ENCODE results near the gene MMP25.

The MMP25 gene, protein sequence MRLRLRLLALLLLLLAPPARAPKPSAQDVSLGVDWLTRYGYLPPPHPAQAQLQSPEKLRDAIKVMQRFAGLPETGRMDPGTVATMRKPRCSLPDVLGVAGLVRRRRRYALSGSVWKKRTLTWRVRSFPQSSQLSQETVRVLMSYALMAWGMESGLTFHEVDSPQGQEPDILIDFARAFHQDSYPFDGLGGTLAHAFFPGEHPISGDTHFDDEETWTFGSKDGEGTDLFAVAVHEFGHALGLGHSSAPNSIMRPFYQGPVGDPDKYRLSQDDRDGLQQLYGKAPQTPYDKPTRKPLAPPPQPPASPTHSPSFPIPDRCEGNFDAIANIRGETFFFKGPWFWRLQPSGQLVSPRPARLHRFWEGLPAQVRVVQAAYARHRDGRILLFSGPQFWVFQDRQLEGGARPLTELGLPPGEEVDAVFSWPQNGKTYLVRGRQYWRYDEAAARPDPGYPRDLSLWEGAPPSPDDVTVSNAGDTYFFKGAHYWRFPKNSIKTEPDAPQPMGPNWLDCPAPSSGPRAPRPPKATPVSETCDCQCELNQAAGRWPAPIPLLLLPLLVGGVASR

GRCh38 chr16:3045758-3046640, at the start of gene MMP25:
Gene MMP25 (plus strand): TSS chr16:3046561. CDS start chr16:3046918, 357 bp downstream.
- DNase-seq (ENCODE audit: low spot score): no peak

DNA sequence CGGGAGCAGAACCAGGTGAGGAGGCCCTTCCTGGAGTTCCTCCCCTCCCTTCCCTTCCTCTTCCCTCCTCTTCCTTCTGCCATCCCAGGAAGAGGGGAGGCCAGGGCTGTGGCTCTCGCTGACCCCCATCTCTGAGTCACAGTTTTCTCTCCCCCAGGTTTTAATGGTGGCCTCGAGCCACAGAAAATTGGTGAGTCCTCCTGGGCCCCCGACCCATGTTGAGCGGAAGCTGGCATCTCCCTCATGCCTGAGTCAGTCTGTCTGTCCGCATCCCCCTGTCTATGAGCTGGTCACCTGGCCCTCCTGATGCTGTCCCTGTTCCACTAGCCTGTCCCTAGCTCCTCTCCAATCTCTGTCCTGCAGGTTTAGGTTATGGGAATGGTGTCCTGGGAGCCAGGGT, 46.4 kb upstream of the MMP25 start:
- DNase-seq (ENCODE audit: low spot score): no peak

- DNase-seq (ENCODE audit: low spot score): no peak
Observed at GRCh38 chr16:3000540-3000939, 45.8 kb upstream of the MMP25 start.

DNA sequence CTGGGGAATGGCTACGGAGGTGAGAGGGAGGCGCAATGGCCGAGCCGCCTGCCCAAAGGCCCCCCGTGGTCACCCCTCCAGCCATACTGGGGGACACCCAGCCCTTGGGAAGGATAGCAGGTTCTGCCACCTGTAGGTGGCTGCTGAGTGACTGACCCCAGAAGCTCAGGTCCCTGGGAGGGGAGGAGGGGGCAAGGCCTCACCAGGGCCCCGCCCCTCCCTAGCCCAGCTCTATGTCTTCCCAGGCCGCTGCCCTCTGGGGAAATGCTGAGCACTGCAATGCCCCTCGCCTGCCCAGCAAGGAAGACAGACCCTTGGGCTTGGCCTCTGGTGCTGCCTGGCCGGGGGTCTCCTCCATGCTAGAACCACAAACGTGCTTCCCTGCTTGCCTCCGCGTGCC, 45.0 kb upstream of the MMP25 start:
- no peak for DNase-seq (ENCODE audit: low spot score)

GRCh38 chr16:3003582-3004270, 42.6 kb upstream of the MMP25 start:
- peak; percentile 99 for DNase-seq (ENCODE audit: low spot score)

DNA sequence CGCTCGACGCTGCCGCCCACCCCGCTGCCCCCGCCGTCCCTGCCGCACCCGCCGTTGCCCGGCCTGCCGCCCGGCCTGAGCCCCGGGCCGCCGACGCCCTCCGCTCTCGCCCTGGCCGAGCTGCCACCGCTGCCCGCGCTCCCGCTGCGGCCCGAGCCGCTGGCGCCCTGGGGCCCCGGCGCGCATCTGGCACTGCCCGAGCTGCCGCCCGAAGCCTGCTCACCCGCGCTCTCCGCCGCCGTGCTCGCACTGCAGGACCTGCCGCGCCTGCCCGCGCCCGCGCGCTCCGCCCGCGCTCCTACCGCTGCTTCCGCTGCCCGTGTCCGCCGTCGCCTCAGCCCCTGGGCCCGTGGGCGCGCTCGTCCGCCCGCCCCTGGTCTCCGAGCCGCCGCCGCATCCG, 42.0 kb upstream of the MMP25 start:
- DNase-seq (ENCODE audit: low spot score): peak; percentile 46

DNA sequence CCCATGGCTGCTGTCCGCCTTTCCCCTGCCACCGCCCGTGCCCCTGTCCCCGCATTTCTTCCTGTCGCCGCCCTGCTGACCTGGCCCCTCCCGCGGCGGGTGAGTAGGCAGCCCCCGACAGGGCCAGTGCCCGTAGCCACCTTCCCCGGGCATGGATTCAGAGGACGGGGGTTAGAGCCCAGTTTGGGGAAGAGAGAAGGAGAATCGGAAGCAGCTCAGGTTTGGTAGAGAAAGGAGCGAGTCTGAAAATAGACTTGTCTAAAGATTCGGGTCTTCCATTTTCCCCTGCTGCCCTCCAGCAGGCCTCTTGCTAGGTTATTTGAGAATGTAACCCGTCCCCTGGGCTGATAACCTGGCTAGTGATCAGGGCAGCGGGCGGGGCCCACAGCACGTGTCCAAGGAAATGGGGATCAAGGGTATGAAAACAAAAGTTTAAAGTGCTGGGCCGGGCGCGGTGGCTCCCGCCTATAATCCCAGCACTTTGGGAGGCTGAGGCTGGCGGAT, 41.5 kb upstream of the MMP25 start:
- no peak for DNase-seq (ENCODE audit: low spot score)

DNA sequence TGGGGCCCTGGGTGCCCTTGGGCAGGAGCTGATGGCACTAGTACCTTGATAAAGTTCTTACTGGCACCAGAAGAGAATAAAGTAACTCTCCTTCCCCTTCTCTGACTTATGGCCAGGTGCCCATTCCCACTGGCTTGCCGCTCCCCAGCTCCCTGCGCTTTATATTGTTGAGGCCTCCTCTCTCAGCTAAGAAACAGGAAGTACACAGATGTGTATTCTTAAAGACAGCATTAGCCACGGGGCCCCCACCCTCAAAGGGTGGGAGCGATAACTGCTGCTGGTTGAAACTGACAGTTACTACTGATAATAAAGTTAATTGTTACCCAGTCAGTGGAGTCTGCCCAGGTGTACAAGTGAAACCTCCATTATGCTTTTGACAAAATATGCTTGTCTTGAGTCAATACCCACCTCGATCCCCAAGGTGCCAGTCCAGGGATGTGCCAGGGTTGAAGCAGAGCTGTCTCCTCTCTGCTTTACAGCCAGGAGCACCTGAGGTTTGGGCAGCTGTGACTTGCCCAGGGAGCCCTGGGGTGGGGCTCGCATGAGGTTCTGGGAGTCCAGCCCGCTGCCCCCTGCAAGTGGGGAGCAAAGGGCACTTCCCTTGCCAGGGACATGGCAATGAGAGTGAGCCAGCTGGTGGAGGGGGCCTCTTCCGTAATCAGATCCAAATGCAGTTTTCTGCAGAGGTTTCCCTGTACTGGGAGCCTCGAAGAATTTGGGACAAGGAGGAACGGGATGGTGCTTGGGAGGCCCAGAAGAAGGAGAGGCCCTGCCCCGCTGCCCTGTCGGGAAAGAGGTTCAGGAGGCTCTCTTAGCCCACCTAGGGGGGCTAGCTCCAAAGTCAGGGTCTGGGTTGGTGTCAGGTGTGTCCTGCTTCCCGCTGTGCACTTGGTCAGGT, 39.1 kb upstream of the MMP25 start:
- no peak for DNase-seq (ENCODE audit: low spot score)

DNA sequence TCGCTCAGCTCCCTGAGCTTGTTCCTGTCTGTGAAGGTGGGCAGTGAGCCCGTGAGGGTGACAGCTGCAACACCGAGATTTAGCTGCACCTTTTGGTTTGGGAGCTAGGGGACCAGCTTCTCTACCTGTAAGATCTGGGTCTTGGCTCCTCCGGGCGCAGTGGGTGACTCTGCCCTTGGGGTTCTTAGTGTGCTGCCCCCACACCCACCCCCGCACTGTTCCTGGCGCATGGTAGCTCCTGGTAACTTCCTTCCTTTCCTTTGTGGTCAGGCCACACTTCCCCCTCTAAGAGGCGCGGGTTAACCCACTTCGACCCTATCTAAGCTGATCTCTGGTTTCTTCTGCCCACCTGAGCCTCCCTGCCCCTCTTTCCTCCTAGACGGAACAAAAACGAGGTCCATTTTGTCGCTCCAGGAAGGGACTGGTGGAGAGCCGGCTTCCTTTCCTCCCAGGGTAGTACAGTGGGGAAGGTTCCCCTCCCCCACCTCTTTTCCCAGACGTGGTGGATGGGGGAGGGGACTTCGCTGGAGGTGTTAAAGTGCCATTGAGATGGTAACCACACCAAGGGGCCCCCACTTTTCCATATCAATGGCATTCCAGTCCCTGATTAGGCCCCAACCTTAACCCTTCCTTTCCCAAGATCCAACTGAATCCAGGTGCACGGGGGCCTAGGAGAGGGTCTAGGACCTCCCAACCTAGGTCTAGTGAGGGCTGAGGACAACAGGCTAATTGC, 38.2 kb upstream of the MMP25 start:
- DNase-seq (ENCODE audit: low spot score): no peak

DNA sequence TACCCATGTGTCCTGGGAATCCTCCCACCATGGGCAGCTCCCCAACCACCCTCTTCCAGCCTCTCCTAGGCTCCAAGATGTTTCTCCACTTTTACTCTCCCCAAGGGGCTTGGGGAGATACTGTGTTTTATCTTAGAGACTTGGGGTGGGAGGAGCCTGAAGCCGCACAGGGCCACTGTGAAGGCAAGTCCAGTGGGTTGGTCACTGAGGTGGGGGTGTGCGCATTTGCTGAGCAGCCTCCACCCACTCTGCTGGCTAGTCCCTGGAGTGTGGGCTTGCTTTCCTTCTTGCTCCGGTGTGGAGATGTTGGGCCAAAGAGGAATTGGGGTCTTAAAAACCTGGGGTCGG, 37.7 kb upstream of the MMP25 start:
- no peak for DNase-seq (ENCODE audit: low spot score)

- no peak for DNase-seq (ENCODE audit: low spot score)
Observed at GRCh38 chr16:3009568-3010390, 36.6 kb upstream of the MMP25 start.

- DNase-seq (ENCODE audit: low spot score): no peak
Observed at GRCh38 chr16:3010510-3010909, 35.9 kb upstream of the MMP25 start.

GRCh38 chr16:3012246-3012645, 34.1 kb upstream of the MMP25 start:
- DNase-seq (ENCODE audit: low spot score): no peak

DNA sequence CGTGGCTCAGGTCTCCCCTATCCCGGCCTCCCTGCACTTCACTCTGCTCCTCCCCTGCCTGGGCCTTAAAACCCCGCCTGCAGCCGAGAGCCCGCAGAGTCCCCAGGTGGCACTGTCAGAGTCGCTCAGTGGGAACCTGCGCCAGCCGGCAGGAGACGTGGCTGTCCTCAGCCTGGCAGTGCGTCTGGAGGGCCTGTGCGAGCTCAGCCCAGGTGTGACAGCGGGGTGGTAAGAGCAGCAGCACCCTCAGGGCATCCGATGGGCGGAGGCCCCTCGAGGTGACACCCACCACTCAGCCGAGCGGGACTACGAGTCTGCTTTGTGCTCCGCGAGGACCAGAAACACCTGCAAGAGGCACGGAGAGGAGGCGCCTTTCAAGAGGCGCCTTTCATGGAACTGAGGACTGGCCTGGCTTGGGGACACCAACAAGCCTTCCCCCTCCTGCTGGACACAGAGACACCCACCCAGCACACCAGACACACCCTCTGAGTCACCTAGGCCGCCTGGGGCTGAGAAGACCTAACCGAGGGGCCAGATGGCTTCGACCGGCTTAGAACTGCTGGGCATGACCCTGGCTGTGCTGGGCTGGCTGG, 33.4 kb upstream of the MMP25 start, which contains the start of gene CLDN9:
Gene CLDN9 (plus strand): TSS at position 96 of the 593 bp plus-strand sequence. CDS start 440 bp downstream, at position 536.
- no peak for DNase-seq (ENCODE audit: low spot score)

DNA sequence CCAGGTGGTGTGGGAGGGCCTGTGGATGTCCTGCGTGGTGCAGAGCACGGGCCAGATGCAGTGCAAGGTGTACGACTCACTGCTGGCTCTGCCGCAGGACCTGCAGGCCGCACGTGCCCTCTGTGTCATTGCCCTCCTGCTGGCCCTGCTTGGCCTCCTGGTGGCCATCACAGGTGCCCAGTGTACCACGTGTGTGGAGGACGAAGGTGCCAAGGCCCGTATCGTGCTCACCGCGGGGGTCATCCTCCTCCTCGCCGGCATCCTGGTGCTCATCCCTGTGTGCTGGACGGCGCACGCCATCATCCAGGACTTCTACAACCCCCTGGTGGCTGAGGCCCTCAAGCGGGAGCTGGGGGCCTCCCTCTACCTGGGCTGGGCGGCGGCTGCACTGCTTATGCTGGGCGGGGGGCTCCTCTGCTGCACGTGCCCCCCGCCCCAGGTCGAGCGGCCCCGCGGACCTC, 32.8 kb upstream of the MMP25 start:
- DNase-seq (ENCODE audit: low spot score): no peak

DNA sequence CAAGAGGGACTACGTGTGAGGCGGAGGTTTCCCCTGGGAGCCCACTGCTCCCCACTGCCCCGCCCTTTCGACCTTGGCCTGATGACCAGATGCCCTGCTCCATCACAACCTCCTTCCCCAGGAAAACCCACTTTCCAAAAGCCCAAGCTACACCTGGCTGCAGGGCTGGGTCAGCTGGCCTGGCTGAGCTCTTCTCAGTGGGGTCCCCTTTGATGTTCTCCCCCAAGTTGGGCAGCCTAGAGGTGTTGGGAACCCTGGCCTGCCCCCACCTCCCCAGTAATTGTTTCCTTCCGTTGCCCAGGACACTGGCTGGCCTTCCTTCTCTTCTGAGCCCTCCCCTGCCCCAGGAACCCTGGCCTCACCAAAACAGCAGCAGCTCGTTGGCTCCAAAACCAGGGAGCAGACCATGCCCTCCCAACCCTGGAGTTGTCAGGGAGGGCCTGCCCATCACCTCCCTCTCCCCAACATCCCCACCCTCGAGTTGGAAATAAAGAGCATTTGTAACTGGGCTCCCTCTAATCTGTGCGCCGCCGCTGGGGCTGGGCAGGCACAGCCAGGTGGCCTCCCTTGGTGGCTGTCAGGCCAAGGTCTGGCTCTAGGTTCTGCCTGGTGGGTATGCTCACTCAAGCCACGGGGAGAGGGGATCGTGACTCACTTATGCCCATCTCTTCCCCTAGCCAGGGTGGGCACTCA, 32.2 kb upstream of the MMP25 start:
- no peak for DNase-seq (ENCODE audit: low spot score)

DNA sequence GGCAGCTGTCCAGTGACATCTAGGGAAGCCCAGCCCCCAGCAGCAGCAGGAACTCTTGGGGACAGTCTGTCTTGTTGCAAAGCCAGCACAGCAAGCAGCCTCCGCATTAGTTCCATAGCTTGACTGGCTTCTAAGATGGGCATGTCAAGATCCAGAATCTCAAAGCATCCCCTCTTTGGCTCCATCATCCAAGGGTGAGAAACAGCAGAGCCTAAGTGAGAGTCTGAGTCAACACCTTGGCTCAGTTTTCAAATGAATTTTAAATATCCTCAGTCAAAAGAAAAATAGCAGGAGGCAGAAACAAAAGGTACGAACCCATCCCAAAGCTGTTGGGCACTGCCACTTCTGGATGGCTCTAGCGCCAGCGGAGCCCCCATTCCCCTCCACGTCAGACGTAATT, 31.4 kb upstream of the MMP25 start:
- no peak for DNase-seq (ENCODE audit: low spot score)

DNA sequence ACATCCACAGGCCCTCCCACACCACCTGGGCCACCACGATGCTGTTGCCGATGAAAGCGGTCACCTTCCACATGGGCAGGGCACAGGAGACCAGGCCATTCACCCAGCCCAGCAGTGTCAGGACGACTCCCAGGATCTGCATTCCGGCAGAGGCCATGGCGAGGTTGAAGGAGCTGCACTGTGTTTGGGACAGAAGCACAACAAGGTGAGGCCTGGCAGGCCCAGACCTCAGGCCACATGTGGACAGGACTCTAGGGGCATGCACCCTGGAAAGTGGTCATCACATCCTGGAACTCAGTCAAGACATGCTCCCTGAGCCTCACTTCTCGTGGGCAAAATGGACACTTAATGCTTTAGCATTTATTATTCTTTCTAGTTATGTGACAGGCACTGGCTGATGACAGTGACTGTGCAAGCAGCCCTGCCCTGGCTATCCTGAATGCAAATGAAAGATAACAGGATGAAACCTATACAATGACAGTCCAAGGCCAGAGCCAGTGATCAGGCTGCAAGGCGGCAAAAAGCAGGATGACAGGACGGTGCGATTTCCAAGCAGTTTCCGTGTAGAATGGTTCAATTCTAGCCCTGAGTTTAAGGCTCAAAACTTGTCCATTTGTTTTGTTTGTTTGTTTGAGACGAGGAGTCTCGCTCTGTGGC, 30.4 kb upstream of the MMP25 start:
- DNase-seq (ENCODE audit: low spot score): no peak
